HepG2 (cell line): ENCODE data around the gene TUBB3. TPM values are rescaled to one million over a fixed set of nuclear protein-coding genes. Genes with fewer than 3 reads are reported as not detected.

Source experiments
- CBX1 ChIP-seq: IDR thresholded peaks from one replicate; pipeline ENCODE4 v1.6.1; 2016; ENCODE audit warnings: antibody characterized with exemption, low read depth
- CTCF ChIP-seq: sonication (generic); formaldehyde crosslinking; IDR thresholded peaks from 2 replicates; pipeline ENCODE4 v1.5.0; 2020; ENCODE audit warnings: mild to moderate bottlenecking, missing genetic modification reagents, moderate library complexity
- E2F2 ChIP-seq: sonication (generic); formaldehyde crosslinking; IDR thresholded peaks from 2 replicates; pipeline ENCODE4 v1.4.0; 2020; ENCODE audit warnings: missing genetic modification reagents, borderline replicate concordance
- IKZF4 ChIP-seq: sonication (generic); formaldehyde crosslinking; IDR thresholded peaks from 2 replicates; pipeline ENCODE4 v1.5.1; 2020; ENCODE audit warnings: borderline replicate concordance, mild to moderate bottlenecking, low read depth, missing genetic modification reagents; ENCODE audit errors: not compliant biosample characterization
- NBN ChIP-seq: fragments of 450-650 bp; conservative IDR thresholded peaks from 2 replicates; pipeline ENCODE4 v1.6.1; 2017
- PHF21A ChIP-seq: sonication (generic); formaldehyde crosslinking; IDR thresholded peaks from 2 replicates; pipeline ENCODE4 v1.5.0; 2020; ENCODE audit warnings: mild to moderate bottlenecking, missing genetic modification reagents
- PRDM10 ChIP-seq: sonication (generic); formaldehyde crosslinking; IDR thresholded peaks from 2 replicates; pipeline ENCODE4 v1.4.0; 2020; ENCODE audit warnings: low read depth, missing genetic modification reagents
- SATB2 ChIP-seq: sonication (generic); formaldehyde crosslinking; IDR thresholded peaks from 2 replicates; pipeline ENCODE4 v1.5.0; 2020; ENCODE audit warnings: missing genetic modification reagents
- SOX13 ChIP-seq, 3 experiments: fragments of 450-650 bp in 1 of 3; sonication (generic) in 1 of 3; formaldehyde crosslinking in 1 of 3; IDR thresholded peaks in 2 of 3; conservative IDR thresholded peaks in 1 of 3; 2 replicates each; pipeline versions ENCODE4 v1.5.0 to v1.6.1; 2016 to 2020; ENCODE audit warnings: antibody characterized with exemption in 1 of 3, mild to moderate bottlenecking in 1 of 3, missing compliant biosample characterization in 1 of 3, missing genetic modification reagents in 1 of 3, moderate library complexity in 1 of 3
- U2AF2 ChIP-seq: fragments of 200-400 bp; formaldehyde crosslinking; IDR thresholded peaks from 2 replicates; pipeline ENCODE4 v1.6.1; 2017; ENCODE audit warnings: low read depth, mild to moderate bottlenecking, low read length
- ZBTB1 ChIP-seq: sonication (generic); formaldehyde crosslinking; IDR thresholded peaks from 2 replicates; pipeline ENCODE4 v1.4.0; 2020; ENCODE audit warnings: missing genetic modification reagents, borderline replicate concordance
- ZBTB2 ChIP-seq: sonication (generic); formaldehyde crosslinking; IDR thresholded peaks from 2 replicates; pipeline ENCODE4 v1.8.0; 2022; ENCODE audit warnings: low read depth, missing genetic modification reagents
- ZC3H13 ChIP-seq: sonication (generic); formaldehyde crosslinking; IDR thresholded peaks from 2 replicates; pipeline ENCODE4 v1.8.1; 2023; ENCODE audit warnings: mild to moderate bottlenecking, missing genetic modification reagents, moderate library complexity
- ZNF160 ChIP-seq: sonication (generic); formaldehyde crosslinking; IDR thresholded peaks from 2 replicates; pipeline ENCODE4 v1.8.0; 2022; ENCODE audit warnings: mild to moderate bottlenecking, inconsistent platforms, missing genetic modification reagents
- ZNF296 ChIP-seq: sonication (generic); formaldehyde crosslinking; conservative IDR thresholded peaks from 2 replicates; pipeline ENCODE4 v1.5.0; 2020; ENCODE audit warnings: mild to moderate bottlenecking, missing genetic modification reagents
- ZNF569 ChIP-seq: sonication (generic); formaldehyde crosslinking; IDR thresholded peaks from 2 replicates; pipeline ENCODE4 v1.5.0; 2020; ENCODE audit warnings: mild to moderate bottlenecking, missing genetic modification reagents, moderate library complexity, borderline replicate concordance
- ZNF572 ChIP-seq: sonication (generic); formaldehyde crosslinking; IDR thresholded peaks from 2 replicates; pipeline ENCODE4 v1.5.1; 2020; ENCODE audit warnings: mild to moderate bottlenecking, missing genetic modification reagents
- ZNF691 ChIP-seq: sonication (generic); formaldehyde crosslinking; IDR thresholded peaks from 2 replicates; pipeline ENCODE4 v1.4.0; 2020; ENCODE audit warnings: missing genetic modification reagents, low read depth, mild to moderate bottlenecking, borderline replicate concordance
- ZNF703 ChIP-seq: sonication (generic); formaldehyde crosslinking; IDR thresholded peaks from 2 replicates; pipeline ENCODE4 v1.5.1; 2020; ENCODE audit warnings: missing genetic modification reagents, mild to moderate bottlenecking, moderate library complexity, borderline replicate concordance
- polyA plus RNA-seq, 8 experiments: library from polyadenylated mRNA; depleted of rRNA in 3 of 8; stranded (reverse) in 7 of 8; unstranded in 1 of 8; fragments of >200 nt; fragmentation: Illumina TruSeq in 4 of 8; extraction: Trizol in 4 of 8; gene quantifications; 2 replicates each; pipeline versions ENCODE4 v1.2.1 to v1.2.3, GENCODE V29; 2011 to 2016; ENCODE audit warnings: low read depth in 4 of 8, missing spikeins in 1 of 8, mixed read lengths in 1 of 8; ENCODE audit not compliant: insufficient read depth in 1 of 8
- total RNA-seq, 5 experiments: library from RNA; depleted of rRNA; stranded (reverse); fragments of >200 nt; fragmentation: Illumina TruSeq; extraction: Trizol; gene quantifications; 2 replicates each; pipeline ENCODE4 v1.2.3, GENCODE V29; 2016; ENCODE audit warnings: low read depth in 1 of 5

Gene TUBB3
- total and polyA plus RNA-seq, 2 of the 13 experiments (the other 11 are each of a cell fraction or from before 2014, with no cell fraction given): 110 to 185 TPM

- peak; percentile 81; the same call in 1 of the 2 replicates for TF ChIP-seq ZC3H13 (CRISPR knock-in tag)
- TF ChIP-seq ZNF569 (CRISPR knock-in tag): no peak
- no peak; the same call in 1 of the 2 replicates for TF ChIP-seq PRDM10 (CRISPR knock-in tag)
- no peak for TF ChIP-seq CTCF (CRISPR knock-in tag)
- no peak for TF ChIP-seq SOX13 (IDR thresholded peaks at IDR 0.05)
- 0 out of 4 replicates have a peak, but pooled peaks of 1 of the 2 experiments have one; percentile 16 for TF ChIP-seq SOX13 (CRISPR knock-in tag; conservative IDR thresholded peaks at IDR 0.05 in 1 of 2, IDR thresholded peaks at IDR 0.05 in 1 of 2)
- TF ChIP-seq ZNF160 (CRISPR knock-in tag): 0 out of 2 replicates have a peak, but pooled peaks have one; percentile 32
- TF ChIP-seq IKZF4 (CRISPR knock-in tag): peak; percentile 20
- TF ChIP-seq ZBTB1 (CRISPR knock-in tag): no peak
- TF ChIP-seq E2F2 (CRISPR knock-in tag): no peak
- no peak for TF ChIP-seq ZNF703 (CRISPR knock-in tag)
- TF ChIP-seq ZNF572 (CRISPR knock-in tag): 0 out of 2 replicates have a peak, but pooled peaks have one; percentile 80
- 0 out of 2 replicates have a peak, but pooled peaks have one; percentile 53 for TF ChIP-seq ZBTB2
- no peak for TF ChIP-seq ZNF691 (CRISPR knock-in tag)
- TF ChIP-seq U2AF2: no peak
- no peak for TF ChIP-seq PHF21A (CRISPR knock-in tag)
- TF ChIP-seq ZNF296 (CRISPR knock-in tag): no peak
- TF ChIP-seq CBX1: no peak
- TF ChIP-seq SATB2 (CRISPR knock-in tag): no peak
- TF ChIP-seq NBN: no peak
Observed at GRCh38 chr16:89923640-89924296, 626 bp downstream of the TUBB3 start (continued).
